ENCODE results near the gene RASSF5. TPM values are rescaled to one million over a fixed set of nuclear protein-coding genes. Genes with fewer than 3 reads are reported as not detected.
A peak's percentile ranks its signal among the peaks of the same experiment; 100 is the strongest.
"Not testable (repeated sequence)": the region's sequence is repeated elsewhere in the genome, so short reads cannot be mapped to it uniquely, and the experiment has no call there.

The RASSF5 gene
- polyA plus RNA-seq, 4 donors, result 1.6 to 7.3 (median 4.4) TPM

DNA sequence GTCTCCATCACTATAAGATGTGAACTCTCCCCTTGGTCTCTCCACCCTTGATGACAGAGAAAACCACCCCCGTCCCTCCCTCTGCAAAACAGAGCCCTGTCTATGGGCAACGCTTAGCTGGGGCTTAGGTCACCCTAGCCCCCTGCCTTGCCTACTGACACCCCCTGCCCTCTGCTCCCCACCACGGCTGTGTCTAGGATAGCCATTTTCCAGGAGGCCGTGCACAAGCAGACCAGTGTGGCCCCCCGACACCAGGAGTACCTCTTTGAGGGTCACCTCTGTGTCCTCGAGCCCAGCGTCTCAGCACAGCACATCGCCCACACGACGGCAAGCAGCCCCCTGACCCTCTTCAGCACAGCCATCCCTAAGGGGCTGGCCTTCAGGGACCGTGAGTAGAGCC is 28.6 kb upstream of the RASSF5 start:
- WGBS, 3 donors, result 92 to 98% (median 93%) methylated on average over 11 of the region's 11 CpGs
- H3K27me3 ChIP-seq (ENCODE audit: control insufficient read depth in 3 of 3, insufficient read depth in 3 of 3, low read length in 3 of 3), result no peaks in the 10 kb centered on the region
- H3K9me3 ChIP-seq (ENCODE audit: control insufficient read depth in 2 of 2, insufficient read depth in 1 of 2, low read depth in 1 of 2, low read length in 1 of 2), result no peaks in the 10 kb centered on the region
- peaks cover 0 to 85% (median 6%) of the 10 kb centered on the region in 3 donors for H3K36me3 ChIP-seq (ENCODE audit: control insufficient read depth in 3 of 3, insufficient read depth in 2 of 3, low read depth in 1 of 3, low read length in 3 of 3)
- no peak overlapping the region for H3K27ac ChIP-seq (ENCODE audit: low read depth in 1 of 3, low read length in 2 of 3)
- no peaks in the 10 kb centered on the region for H3K4me1 ChIP-seq (ENCODE audit: control insufficient read depth in 3 of 3, insufficient read depth in 2 of 3, low read depth in 1 of 3, low read length in 2 of 3)
- DNase-seq (no peak), FAIRE-seq (no peak)
- no peak overlapping the region for H3K4me3 ChIP-seq (ENCODE audit: low read depth in 1 of 3, low read length in 3 of 3)

DNA sequence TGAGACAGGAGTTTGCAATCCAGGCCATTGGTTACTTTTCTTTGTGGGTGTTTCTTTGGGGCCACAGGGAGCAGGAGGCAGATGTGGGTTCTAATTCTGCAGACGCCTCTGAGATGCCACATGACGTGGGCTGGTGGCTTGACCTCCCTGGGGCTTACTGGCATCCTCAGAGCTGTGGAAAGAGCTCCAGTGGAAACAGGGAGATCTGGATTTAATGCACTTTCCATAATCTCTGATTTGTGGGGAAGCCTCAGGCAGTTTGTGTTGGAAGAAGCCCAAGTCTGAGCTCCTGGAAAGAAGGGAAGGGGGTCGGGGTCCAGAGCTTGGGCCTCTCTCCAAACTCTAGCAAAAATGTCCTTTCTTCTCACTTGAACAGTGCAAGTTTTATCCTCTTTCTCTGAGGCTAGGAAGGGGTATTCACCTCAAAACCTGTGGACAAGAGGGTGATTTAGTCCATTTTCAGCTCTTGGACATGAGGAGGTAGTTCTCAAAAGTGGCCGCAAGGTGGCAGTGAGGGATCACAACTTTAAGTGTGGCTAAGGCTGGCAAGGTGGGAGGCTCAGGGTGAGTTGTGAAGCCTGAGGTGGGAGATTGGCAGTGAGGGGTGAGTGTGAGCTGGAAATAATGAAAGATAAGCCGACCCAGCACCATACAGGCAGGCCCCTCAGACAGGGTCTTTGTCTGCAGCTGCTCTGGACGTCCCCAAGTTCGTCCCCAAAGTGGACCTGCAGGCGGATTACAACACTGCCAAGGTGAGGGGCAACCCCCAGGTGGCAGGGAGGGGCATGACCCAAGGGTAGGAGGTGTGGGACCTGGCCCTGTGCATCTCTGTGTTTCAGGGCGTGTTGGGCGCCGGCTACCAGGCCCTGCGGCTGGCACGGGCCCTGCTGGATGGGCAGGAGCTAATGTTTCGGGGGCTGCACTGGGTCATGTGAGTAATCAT is 27.9 kb upstream of the RASSF5 start:
- Histone ChIP-seq H3K36me3 (ENCODE audit: control insufficient read depth in 3 of 3, insufficient read depth in 2 of 3, low read depth in 1 of 3, low read length in 3 of 3) (peaks cover 0 to 81% (median 6%) of the 10 kb centered on the region in 3 donors), H3K4me1 (ENCODE audit: control insufficient read depth in 3 of 3, insufficient read depth in 2 of 3, low read depth in 1 of 3, low read length in 2 of 3) (no peaks in the 10 kb centered on the region), H3K27me3 (ENCODE audit: control insufficient read depth in 3 of 3, insufficient read depth in 3 of 3, low read length in 3 of 3) (no peaks in the 10 kb centered on the region), H3K9me3 (ENCODE audit: control insufficient read depth in 2 of 2, insufficient read depth in 1 of 2, low read depth in 1 of 2, low read length in 1 of 2) (no peaks in the 10 kb centered on the region), H3K27ac (ENCODE audit: low read depth in 1 of 3, low read length in 2 of 3) (no peak overlapping the region), H3K4me3 (ENCODE audit: low read depth in 1 of 3, low read length in 3 of 3) (no peak overlapping the region)
- FAIRE-seq, result no peak
- peak; percentile 64 to 71 for DNase-seq
- 78 to 83% (median 80%) methylated on average over 14 of the region's 14 CpGs for WGBS, 3 donors

DNA sequence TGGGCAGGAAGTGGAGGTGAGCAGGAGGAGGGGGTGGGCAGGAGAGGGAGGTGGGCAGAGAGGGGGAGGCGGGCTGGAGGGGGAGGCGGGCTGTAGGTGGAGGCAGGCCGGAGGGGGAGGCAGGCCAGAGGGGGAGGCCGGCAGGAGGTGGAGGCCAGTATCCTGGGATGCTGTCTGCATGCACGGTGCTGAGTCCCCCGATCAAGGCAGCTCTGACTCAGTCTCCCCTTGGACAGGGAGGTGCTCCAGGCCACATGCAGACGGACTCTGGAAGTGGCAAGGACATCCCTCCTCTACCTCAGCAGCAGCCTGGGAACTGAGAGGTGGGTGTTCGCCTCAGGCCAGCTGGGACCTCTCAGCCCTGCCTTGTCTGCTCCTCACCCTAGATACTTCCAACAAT is 27.1 kb upstream of the RASSF5 start:
- H3K4me3 ChIP-seq (ENCODE audit: low read depth in 1 of 3, low read length in 3 of 3), result no peak overlapping the region
- 89 to 92% (median 89%) methylated on average over 7 to 8 of the region's 8 CpGs for WGBS, 3 donors
- no peak overlapping the region for H3K27ac ChIP-seq (ENCODE audit: low read depth in 1 of 3, low read length in 2 of 3)
- DNase-seq (no peak), FAIRE-seq (no peak)
- H3K4me1 ChIP-seq (ENCODE audit: control insufficient read depth in 3 of 3, insufficient read depth in 2 of 3, low read depth in 1 of 3, low read length in 2 of 3), result no peaks in the 10 kb centered on the region
- no peaks in the 10 kb centered on the region for H3K27me3 ChIP-seq (ENCODE audit: control insufficient read depth in 3 of 3, insufficient read depth in 3 of 3, low read length in 3 of 3)
- peaks cover 0 to 80% (median 6%) of the 10 kb centered on the region in 3 donors for H3K36me3 ChIP-seq (ENCODE audit: control insufficient read depth in 3 of 3, insufficient read depth in 2 of 3, low read depth in 1 of 3, low read length in 3 of 3)
- no peaks in the 10 kb centered on the region for H3K9me3 ChIP-seq (ENCODE audit: control insufficient read depth in 2 of 2, insufficient read depth in 1 of 2, low read depth in 1 of 2, low read length in 1 of 2)

DNA sequence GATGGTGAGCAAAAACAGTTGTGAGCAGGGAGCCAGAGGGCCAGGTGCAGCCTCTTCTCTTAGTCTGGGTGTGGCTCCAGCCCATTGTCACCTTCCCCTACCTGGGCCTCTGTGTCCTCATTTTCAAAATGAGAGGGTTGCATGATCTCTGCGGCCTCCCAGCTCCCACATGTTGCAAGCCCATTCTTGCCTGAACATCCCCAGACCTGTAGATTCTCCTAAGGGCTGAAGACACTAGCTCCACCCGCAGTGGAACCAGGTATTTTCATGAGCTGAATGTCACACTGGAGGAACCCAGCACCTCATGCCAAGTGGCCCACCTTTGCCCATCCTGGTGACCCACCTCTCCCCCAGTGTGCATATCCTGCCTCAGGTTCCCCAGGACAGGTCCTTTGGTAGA is 24.7 kb upstream of the RASSF5 start:
- Histone ChIP-seq H3K27me3 (ENCODE audit: control insufficient read depth in 3 of 3, insufficient read depth in 3 of 3, low read length in 3 of 3) (no peaks in the 10 kb centered on the region), H3K36me3 (ENCODE audit: control insufficient read depth in 3 of 3, insufficient read depth in 2 of 3, low read depth in 1 of 3, low read length in 3 of 3) (peaks cover 0 to 75% (median 4%) of the 10 kb centered on the region in 3 donors), H3K4me3 (ENCODE audit: low read depth in 1 of 3, low read length in 3 of 3) (no peak overlapping the region), H3K27ac (ENCODE audit: low read depth in 1 of 3, low read length in 2 of 3) (no peak overlapping the region), H3K4me1 (ENCODE audit: control insufficient read depth in 3 of 3, insufficient read depth in 2 of 3, low read depth in 1 of 3, low read length in 2 of 3) (no peaks in the 10 kb centered on the region), H3K9me3 (ENCODE audit: control insufficient read depth in 2 of 2, insufficient read depth in 1 of 2, low read depth in 1 of 2, low read length in 1 of 2) (no peaks in the 10 kb centered on the region)
- no peak for DNase-seq
- no peak for FAIRE-seq
- WGBS, 3 donors, result 91 to 93% (median 92%) methylated on average over 2 of the region's 2 CpGs

DNA sequence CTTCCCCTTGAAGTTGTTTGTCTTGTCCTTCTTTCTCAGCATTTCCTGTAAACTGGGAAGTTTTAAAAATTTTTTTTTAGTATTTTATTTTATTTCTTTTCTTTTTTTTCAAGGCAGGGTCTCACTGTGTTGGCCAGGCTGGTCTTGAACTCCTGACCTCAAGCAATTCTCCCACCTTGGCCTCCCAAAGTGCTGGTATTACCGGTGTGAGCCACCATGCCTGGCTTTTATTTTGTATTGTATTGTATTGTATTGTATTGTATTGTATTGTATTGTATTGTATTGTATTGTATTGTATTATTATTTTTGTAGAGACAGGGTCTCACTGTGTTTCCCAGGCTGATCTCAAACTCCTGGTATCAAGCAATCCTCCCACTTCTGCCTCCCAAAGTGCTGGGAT is 23.5 kb upstream of the RASSF5 start:
- H3K36me3 ChIP-seq (ENCODE audit: control insufficient read depth in 3 of 3, insufficient read depth in 2 of 3, low read depth in 1 of 3, low read length in 3 of 3), result peaks cover 0 to 75% (median 4%) of the 10 kb centered on the region in 3 donors
- WGBS, 3 donors, result 77 to 94% (median 92%) methylated on average over 1 of the region's 1 CpG
- H3K27me3 ChIP-seq (ENCODE audit: control insufficient read depth in 3 of 3, insufficient read depth in 3 of 3, low read length in 3 of 3); H3K9me3 ChIP-seq (ENCODE audit: control insufficient read depth in 2 of 2, insufficient read depth in 1 of 2, low read depth in 1 of 2, low read length in 1 of 2); FAIRE-seq; H3K4me1 ChIP-seq (ENCODE audit: control insufficient read depth in 3 of 3, insufficient read depth in 2 of 3, low read depth in 1 of 3, low read length in 2 of 3); DNase-seq; H3K4me3 ChIP-seq (ENCODE audit: low read depth in 1 of 3, low read length in 3 of 3); H3K27ac ChIP-seq (ENCODE audit: low read depth in 1 of 3, low read length in 2 of 3): not testable (repeated sequence)

DNA sequence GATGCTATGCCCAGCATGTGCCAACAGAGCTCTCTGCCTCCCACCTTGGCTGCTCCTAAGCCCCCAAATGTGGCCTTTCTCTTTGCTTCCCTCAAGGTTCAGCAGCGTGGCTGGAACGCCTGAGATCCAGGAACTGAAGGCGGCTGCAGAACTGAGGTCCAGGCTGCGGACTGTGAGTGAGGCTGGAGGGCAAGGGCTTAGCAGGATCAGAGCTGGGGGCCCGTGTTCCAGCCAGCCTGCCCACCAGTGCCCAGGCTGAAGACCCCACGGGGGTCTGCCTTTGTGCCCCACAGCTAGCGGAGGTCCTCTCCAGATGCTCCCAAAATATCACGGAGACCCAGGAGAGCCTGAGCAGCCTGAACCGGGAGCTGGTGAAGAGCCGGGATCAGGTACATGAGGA is 22.4 kb upstream of the RASSF5 start:
- no peak for FAIRE-seq

DNA sequence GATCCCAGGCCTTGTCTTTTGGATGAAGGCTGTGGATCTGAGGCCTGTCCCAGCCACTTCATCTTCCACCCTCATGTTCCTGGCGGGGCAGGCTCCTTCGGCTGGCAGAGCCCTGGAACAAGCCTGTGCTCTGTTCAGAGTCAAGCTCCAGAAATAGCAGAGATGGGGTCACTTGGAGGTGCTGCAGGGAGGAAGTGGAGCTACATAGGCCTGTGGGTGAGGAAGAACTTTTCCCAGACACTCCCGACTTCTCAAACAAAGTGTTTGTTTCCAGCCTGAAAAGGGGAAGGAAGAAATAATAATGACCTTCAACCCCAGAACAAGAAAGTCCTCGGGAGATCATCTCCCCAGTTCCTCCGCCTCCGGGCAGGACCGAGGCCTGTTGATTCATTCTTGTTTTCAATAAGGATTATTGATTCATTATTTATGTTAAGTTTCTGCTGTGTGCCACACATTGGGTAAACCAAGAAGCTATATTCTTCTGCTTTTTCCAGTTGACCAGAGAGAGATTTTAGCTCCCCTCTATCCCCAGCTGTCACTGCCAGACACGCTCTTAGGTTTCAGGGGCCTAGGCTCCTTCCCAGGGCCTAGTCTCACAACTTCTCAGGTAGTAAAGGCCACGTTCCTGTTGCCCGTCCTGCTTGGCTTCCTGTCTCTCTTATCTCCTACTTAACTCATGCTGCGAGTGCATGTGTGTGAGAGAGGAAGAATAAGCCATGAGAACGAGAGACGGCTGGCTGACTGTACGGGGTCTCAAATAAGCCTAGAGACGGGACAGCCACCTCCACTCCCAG is 20.1 kb upstream of the RASSF5 start:
- peaks cover 0 to 69% (median 7%) of the 10 kb centered on the region in 3 donors for H3K36me3 ChIP-seq (ENCODE audit: control insufficient read depth in 3 of 3, insufficient read depth in 2 of 3, low read depth in 1 of 3, low read length in 3 of 3)
- no peak overlapping the region for H3K27ac ChIP-seq (ENCODE audit: low read depth in 1 of 3, low read length in 2 of 3)
- DNase-seq, result no peak
- no peaks in the 10 kb centered on the region for H3K4me1 ChIP-seq (ENCODE audit: control insufficient read depth in 3 of 3, insufficient read depth in 2 of 3, low read depth in 1 of 3, low read length in 2 of 3)
- no peak for FAIRE-seq
- no peak overlapping the region for H3K4me3 ChIP-seq (ENCODE audit: low read depth in 1 of 3, low read length in 3 of 3)
- 63 to 71% (median 64%) methylated on average over 15 of the region's 15 CpGs for WGBS, 3 donors
- H3K9me3 ChIP-seq (ENCODE audit: control insufficient read depth in 2 of 2, insufficient read depth in 1 of 2, low read depth in 1 of 2, low read length in 1 of 2), result no peaks in the 10 kb centered on the region
- no peaks in the 10 kb centered on the region for H3K27me3 ChIP-seq (ENCODE audit: control insufficient read depth in 3 of 3, insufficient read depth in 3 of 3, low read length in 3 of 3)

More for the DNA sequence above, 22.4 kb upstream of the RASSF5 start:
- Histone ChIP-seq H3K27ac (ENCODE audit: low read depth in 1 of 3, low read length in 2 of 3) (no peak overlapping the region), H3K4me1 (ENCODE audit: control insufficient read depth in 3 of 3, insufficient read depth in 2 of 3, low read depth in 1 of 3, low read length in 2 of 3) (no peaks in the 10 kb centered on the region), H3K9me3 (ENCODE audit: control insufficient read depth in 2 of 2, insufficient read depth in 1 of 2, low read depth in 1 of 2, low read length in 1 of 2) (no peaks in the 10 kb centered on the region), H3K4me3 (ENCODE audit: low read depth in 1 of 3, low read length in 3 of 3) (no peak overlapping the region), H3K36me3 (ENCODE audit: control insufficient read depth in 3 of 3, insufficient read depth in 2 of 3, low read depth in 1 of 3, low read length in 3 of 3) (peaks cover 0 to 70% (median 4%) of the 10 kb centered on the region in 3 donors), H3K27me3 (ENCODE audit: control insufficient read depth in 3 of 3, insufficient read depth in 3 of 3, low read length in 3 of 3) (no peaks in the 10 kb centered on the region)
- WGBS, 3 donors, result 95 to 97% (median 96%) methylated on average over 10 of the region's 10 CpGs
- no peak for DNase-seq

DNA sequence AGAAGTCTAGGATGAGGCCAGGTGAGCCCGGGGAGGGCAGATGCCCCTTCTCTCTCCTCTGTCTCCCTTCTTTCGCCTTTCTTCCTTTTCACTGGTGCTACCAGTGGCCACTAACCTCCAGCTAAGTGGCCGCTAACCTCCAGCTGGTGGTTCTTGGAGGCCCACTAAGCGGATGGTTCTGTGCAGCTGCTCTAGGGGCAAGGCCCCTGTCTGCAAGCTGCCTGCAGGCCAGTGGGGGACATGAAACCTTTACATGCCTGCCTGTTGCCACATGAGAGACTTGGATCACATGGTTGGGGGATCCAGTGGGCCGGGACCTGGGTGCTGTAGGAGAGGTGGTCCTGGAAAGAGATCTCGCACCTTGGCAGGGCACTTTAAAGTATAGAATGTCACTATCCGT is 19.4 kb upstream of the RASSF5 start:
- Histone ChIP-seq H3K9me3 (ENCODE audit: control insufficient read depth in 2 of 2, insufficient read depth in 1 of 2, low read depth in 1 of 2, low read length in 1 of 2) (no peaks in the 10 kb centered on the region), H3K4me3 (ENCODE audit: low read depth in 1 of 3, low read length in 3 of 3) (no peak overlapping the region), H3K4me1 (ENCODE audit: control insufficient read depth in 3 of 3, insufficient read depth in 2 of 3, low read depth in 1 of 3, low read length in 2 of 3) (no peaks in the 10 kb centered on the region), H3K27me3 (ENCODE audit: control insufficient read depth in 3 of 3, insufficient read depth in 3 of 3, low read length in 3 of 3) (no peaks in the 10 kb centered on the region), H3K27ac (ENCODE audit: low read depth in 1 of 3, low read length in 2 of 3) (no peak overlapping the region), H3K36me3 (ENCODE audit: control insufficient read depth in 3 of 3, insufficient read depth in 2 of 3, low read depth in 1 of 3, low read length in 3 of 3) (peaks cover 2 to 69% (median 7%) of the 10 kb centered on the region in 3 donors)
- WGBS, 3 donors, result 92 to 98% (median 92%) methylated on average over 7 of the region's 7 CpGs
- DNase-seq (no peak), FAIRE-seq (no peak)
